Transverse colon (tissue), 4 donors: Measurements from ENCODE around the gene PCP4L1. TPM values are rescaled to one million over a fixed set of nuclear protein-coding genes. Genes with fewer than 3 reads are reported as not detected.
A peak's percentile ranks its signal among the peaks of the same experiment; 100 is the strongest.
"Not testable (repeated sequence)": the region's sequence is repeated elsewhere in the genome, so short reads cannot be mapped to it uniquely, and the experiment has no call there.

Experiments
- DNase-seq: peaks from one replicate; pipeline ENCODE4 v3.0.0-alpha.2; 2019
- H3K27ac ChIP-seq, 4 donors: fragments of 200-600 bp; sonication (generic); 2 replicates each; pipeline ENCODE4 v1.5.1; 2016 to 2018; ENCODE audit warnings: inconsistent platforms in 4 of 4
- H3K27me3 ChIP-seq: fragments of 200-600 bp; sonication (generic); 2 replicates; pipeline ENCODE4 v1.5.1; 2017; ENCODE audit warnings: inconsistent platforms
- H3K36me3 ChIP-seq, 4 donors: fragments of 200-600 bp; sonication (generic); 2 replicates each; pipeline ENCODE4 v1.5.1; 2017 to 2019; ENCODE audit warnings: inconsistent platforms in 4 of 4
- H3K4me1 ChIP-seq, 4 donors: fragments of 200-600 bp; sonication (generic); 2 replicates each; pipeline ENCODE4 v1.5.1; 2017 to 2020; ENCODE audit warnings: inconsistent platforms in 4 of 4
- H3K4me3 ChIP-seq, 4 donors: fragments of 200-600 bp; sonication (generic); 1 replicate in 1 of 4; 2 replicates in 3 of 4; pipeline versions ENCODE4 v1.5.1 to v1.6.1; 2017 to 2019; ENCODE audit warnings: inconsistent platforms in 4 of 4
- H3K9me3 ChIP-seq, 2 donors: fragments of 200-600 bp; sonication (generic); 2 replicates each; pipeline ENCODE4 v1.5.1; 2017 to 2019; ENCODE audit warnings: inconsistent platforms in 2 of 2
- CTCF ChIP-seq, 5 experiments: fragments of 200-600 bp in 3 of 5; fragments of 450-650 bp in 2 of 5; sonication (generic) in 3 of 5; IDR thresholded peaks; 1 replicate in 2 of 5; 2 replicates in 3 of 5; pipeline ENCODE4 v1.5.1; 2016 to 2017; ENCODE audit warnings: antibody characterized with exemption in 5 of 5, inconsistent platforms in 3 of 5, mild to moderate bottlenecking in 2 of 5, moderate library complexity in 1 of 5
- EP300 ChIP-seq: sonication (generic); formaldehyde crosslinking; IDR thresholded peaks from one replicate; pipeline ENCODE4 v1.6.1; 2017; ENCODE audit warnings: antibody characterized with exemption, low read depth
- POLR2A ChIP-seq: fragments of 450-650 bp; IDR thresholded peaks from one replicate; pipeline ENCODE4 v1.6.1; 2016; ENCODE audit warnings: antibody characterized with exemption, mild to moderate bottlenecking, moderate library complexity
- POLR2AphosphoS5 ChIP-seq, 3 donors: sonication (generic); formaldehyde crosslinking; IDR thresholded peaks; one replicate each; pipeline ENCODE4 v1.6.1; 2016; ENCODE audit warnings: antibody characterized with exemption in 3 of 3
- WGBS, 2 donors: methylation state at CpG; one replicate each; pipeline ENCODE4 v1.1.5; 2018; ENCODE audit warnings: low coverage in 1 of 2; 5-methylcytosine and 5-hydroxymethylcytosine counted together
- in situ Hi-C, 4 donors: fragments of 200-750 bp; cut with MboI; loops; one replicate each; pipeline versions ENCODE4 v1.15.0 to v1.15.1; 2017; ENCODE audit warnings: low sequenced_read_pairs in 3 of 4, low pct_ligation_motif_present in 1 of 4, low pct_unique_long_range_greater_than_20kb in 1 of 4
- intact Hi-C: fragments of 100-400 bp; cut with DNase I; formaldehyde crosslinking; loops from one replicate; pipeline ENCODE4 v1.15.1; 2023; ENCODE audit warnings: low total_unique reads
- total RNA-seq, 4 donors: library from RNA; depleted of rRNA; stranded (reverse); fragments of >200 nt; gene quantifications; one replicate each; pipeline ENCODE4 v1.1.0, GENCODE V29; 2016

Gene PCP4L1
- total RNA-seq, 4 donors from 2014 or later: 1.8 to 2.1 TPM; not detected in 2

- TF ChIP-seq POLR2A (no peak), POLR2AphosphoS5 (IDR thresholded peaks at IDR 0.05) (no peak)
- Histone ChIP-seq H3K9me3 (no peaks in the 10 kb centered on the region), H3K27me3 (no peaks in the 10 kb centered on the region), H3K27ac (no peak overlapping the region), H3K4me3 (no peak overlapping the region), H3K4me1 (peaks cover 0 to 3% (median under 1%) of the 10 kb centered on the region in 4 donors), H3K36me3 (no peaks in the 10 kb centered on the region)
- in situ Hi-C loops (loop anchor here in 3 of 4 donors (10.0 to 25.0 kb wide), 3 partner anchors 155 to 167 kb away; no protein-coding TSS in a partner anchor), intact Hi-C loops (no loop called here)
- no peak for DNase-seq
- 86 to 94% methylated on average over 4 to 5 of the region's 5 CpGs for WGBS, 2 donors
Observed at GRCh38 chr1:161220002-161220401, 38.5 kb upstream of the PCP4L1 start.

GRCh38 chr1:161222175-161223019 lies 36.1 kb upstream of the PCP4L1 start:
- intact Hi-C loops: no loop called here

GRCh38 chr1:161223805-161224694 lies 34.5 kb upstream of the PCP4L1 start:
- WGBS, 2 donors: 88 to 100% methylated on average over 2 to 7 of the region's 7 CpGs
- Histone ChIP-seq H3K4me1 (peaks cover 14 to 23% (median 20%) of the 10 kb centered on the region in 4 donors), H3K4me3 (no peak overlapping the region), H3K9me3 (no peaks in the 10 kb centered on the region), H3K27me3 (no peaks in the 10 kb centered on the region), H3K27ac (no peak overlapping the region), H3K36me3 (peaks cover 0 to 6% (median 2%) of the 10 kb centered on the region in 4 donors)
- DNase-seq: no peak
- intact Hi-C loops (no loop called here), in situ Hi-C loops (loop anchor here in 3 of 4 donors (10.0 to 25.0 kb wide), 3 partner anchors 151 to 163 kb away; no protein-coding TSS in a partner anchor)
- no peak for TF ChIP-seq EP300
- TF ChIP-seq CTCF (IDR thresholded peaks at IDR 0.05): no peak
- TF ChIP-seq POLR2AphosphoS5 (IDR thresholded peaks at IDR 0.05): no peak
- TF ChIP-seq POLR2A: no peak

More at GRCh38 chr1:161222175-161223019, 36.1 kb upstream of the PCP4L1 start:
- no peaks in the 10 kb centered on the region for H3K36me3 ChIP-seq
- H3K27me3 ChIP-seq: no peaks in the 10 kb centered on the region
- H3K4me3 ChIP-seq: no peak overlapping the region
- H3K27ac ChIP-seq: no peak overlapping the region
- 73% methylated on average over 6 of the region's 6 CpGs; no CpG with 5 or more reads in 1 of the 2 donors for WGBS, 2 donors
- no peak for DNase-seq
- H3K4me1 ChIP-seq: peaks cover 12 to 21% (median 16%) of the 10 kb centered on the region in 4 donors
- in situ Hi-C loops: loop anchor here in 3 of 4 donors (10.0 to 25.0 kb wide), 3 partner anchors 152 to 165 kb away; no protein-coding TSS in a partner anchor
- TF ChIP-seq POLR2A: no peak
- no peak for TF ChIP-seq CTCF (IDR thresholded peaks at IDR 0.05)
- no peak for TF ChIP-seq POLR2AphosphoS5 (IDR thresholded peaks at IDR 0.05)
- TF ChIP-seq EP300: no peak
- no peaks in the 10 kb centered on the region for H3K9me3 ChIP-seq

- H3K9me3 ChIP-seq, H3K27me3 ChIP-seq, intact Hi-C loops, DNase-seq, H3K4me3 ChIP-seq: not testable (repeated sequence)
- Histone ChIP-seq H3K4me1 (peaks cover 14 to 23% (median 20%) of the 10 kb centered on the region in 4 donors), H3K27ac (peak overlapping the region in 2 of 4 donors; percentile 65 to 80), H3K36me3 (peaks cover 0 to 11% (median 4%) of the 10 kb centered on the region in 4 donors)
- WGBS, 2 donors: 81 to 88% methylated on average over 6 to 13 of the region's 13 CpGs
- in situ Hi-C loops: loop anchor here in 3 of 4 donors (10.0 to 25.0 kb wide), 3 partner anchors 150 to 163 kb away; no protein-coding TSS in a partner anchor
Observed at GRCh38 chr1:161224695-161225087, 33.9 kb upstream of the PCP4L1 start.
